ENCODE data around the gene SNCG. TPM values are rescaled to one million over a fixed set of nuclear protein-coding genes. Genes with fewer than 3 reads are reported as not detected.

SNCG gene
- total RNA-seq, 1 experiment from 2014 or later: 7.3 TPM

DNA sequence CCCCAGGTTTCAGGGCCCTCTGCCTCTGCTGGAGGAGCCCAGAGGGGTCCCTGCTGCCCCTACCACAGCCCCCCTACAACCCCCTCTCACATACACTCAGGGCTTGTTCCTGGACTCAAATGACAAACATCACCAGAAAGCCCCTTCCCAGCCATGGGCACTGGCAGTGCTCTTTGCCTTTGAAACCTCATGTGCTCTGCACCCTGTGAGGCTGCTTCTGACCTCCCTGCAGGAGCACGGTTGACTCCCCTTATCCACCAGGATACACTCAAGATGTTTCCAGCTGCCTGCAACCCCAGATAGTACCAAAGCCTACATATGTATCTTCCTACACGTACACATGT, 6.4 kb downstream of the SNCG start:
- POLR2A ChIA-PET: no interaction called here
- Mint-ChIP-seq H3K27ac (ENCODE audit: low read depth, unreplicated experiment) (no peak overlapping the region), H3K4me3 (ENCODE audit: unreplicated experiment) (no peak overlapping the region), H3K27me3 (ENCODE audit: insufficient read depth, unreplicated experiment) (no peaks in the 10 kb centered on the region), H3K36me3 (ENCODE audit: insufficient read depth, unreplicated experiment) (no peaks in the 10 kb centered on the region), H3K4me1 (ENCODE audit: insufficient read depth, unreplicated experiment) (peaks cover 26% of the 10 kb centered on the region), H3K9me3 (ENCODE audit: unreplicated experiment) (no peaks in the 10 kb centered on the region)
- CTCF ChIA-PET: interaction anchor here (5.2 kb wide), 1 partner anchor 25 kb away, joined by 66 read pairs; no protein-coding TSS in a partner anchor
- TF ChIP-seq, protein P1, sequence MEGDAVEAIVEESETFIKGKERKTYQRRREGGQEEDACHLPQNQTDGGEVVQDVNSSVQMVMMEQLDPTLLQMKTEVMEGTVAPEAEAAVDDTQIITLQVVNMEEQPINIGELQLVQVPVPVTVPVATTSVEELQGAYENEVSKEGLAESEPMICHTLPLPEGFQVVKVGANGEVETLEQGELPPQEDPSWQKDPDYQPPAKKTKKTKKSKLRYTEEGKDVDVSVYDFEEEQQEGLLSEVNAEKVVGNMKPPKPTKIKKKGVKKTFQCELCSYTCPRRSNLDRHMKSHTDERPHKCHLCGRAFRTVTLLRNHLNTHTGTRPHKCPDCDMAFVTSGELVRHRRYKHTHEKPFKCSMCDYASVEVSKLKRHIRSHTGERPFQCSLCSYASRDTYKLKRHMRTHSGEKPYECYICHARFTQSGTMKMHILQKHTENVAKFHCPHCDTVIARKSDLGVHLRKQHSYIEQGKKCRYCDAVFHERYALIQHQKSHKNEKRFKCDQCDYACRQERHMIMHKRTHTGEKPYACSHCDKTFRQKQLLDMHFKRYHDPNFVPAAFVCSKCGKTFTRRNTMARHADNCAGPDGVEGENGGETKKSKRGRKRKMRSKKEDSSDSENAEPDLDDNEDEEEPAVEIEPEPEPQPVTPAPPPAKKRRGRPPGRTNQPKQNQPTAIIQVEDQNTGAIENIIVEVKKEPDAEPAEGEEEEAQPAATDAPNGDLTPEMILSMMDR (IDR thresholded peaks at IDR 0.05; ENCODE audit: unreplicated experiment): no peak
- no peak for DNase-seq (ENCODE audit: unreplicated experiment)
- no TSS peak for BruUV-seq (replicated peaks)
- intact Hi-C loops (cut with micrococcal nuclease): loop anchor here (5.0 kb wide), 1 partner anchor 72 kb away; no protein-coding TSS in a partner anchor

DNA sequence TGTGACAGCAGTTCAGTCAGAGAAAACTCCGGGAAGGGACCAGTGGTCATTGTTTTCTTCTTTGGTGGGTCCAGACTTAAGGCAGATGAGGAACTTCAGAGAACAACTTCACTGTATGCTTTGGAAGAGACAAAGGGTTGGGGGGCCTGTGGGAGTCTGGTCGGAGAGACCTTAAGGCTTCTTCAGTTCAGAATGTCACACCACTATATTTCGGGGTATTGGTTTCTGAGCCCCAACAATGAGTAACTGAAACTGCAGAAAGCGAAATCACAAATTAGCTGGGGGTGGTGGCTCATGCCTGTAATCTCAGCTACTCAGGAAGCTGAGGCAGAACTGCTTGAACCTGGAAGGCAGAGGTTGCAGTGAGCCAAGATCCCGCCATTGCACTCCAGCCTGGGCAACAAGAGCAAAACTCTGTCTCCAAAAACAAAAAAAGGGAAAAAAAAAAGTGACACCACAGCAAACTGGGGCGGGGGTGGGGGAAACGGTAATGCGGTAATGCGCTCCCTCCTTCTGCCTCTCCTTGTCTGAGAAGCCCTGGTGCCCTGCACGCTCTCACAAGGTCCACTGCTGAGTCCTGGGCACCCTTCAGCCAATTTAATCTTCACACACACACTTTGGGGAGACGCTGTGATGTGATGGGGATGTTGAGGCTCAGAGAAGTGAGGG, 7.7 kb downstream of the SNCG start:
- ChIA-PET POLR2A (interaction anchor here (0.6 to 5.7 kb wide), 7 partner anchors 8 to 158 kb away, joined by 3 to 98 read pairs (median 3); partner anchors contain the start of genes GLUD1, MMRN2, SHLD2 and SNCG), CTCF (interaction anchor here (0.6 to 5.2 kb wide), 10 partner anchors 8 to 817 kb away, joined by 3 to 66 read pairs (median 4); partner anchors contain the start of genes MMRN2 and SNCG)
- H3K9me3 Mint-ChIP-seq (ENCODE audit: unreplicated experiment): no peaks in the 10 kb centered on the region
- no peaks in the 10 kb centered on the region for H3K36me3 Mint-ChIP-seq (ENCODE audit: insufficient read depth, unreplicated experiment)
- no peaks in the 10 kb centered on the region for H3K27me3 Mint-ChIP-seq (ENCODE audit: insufficient read depth, unreplicated experiment)
- H3K4me1 Mint-ChIP-seq (ENCODE audit: insufficient read depth, unreplicated experiment): peaks cover 36% of the 10 kb centered on the region
- no peak overlapping the region for H3K4me3 Mint-ChIP-seq (ENCODE audit: unreplicated experiment)
- intact Hi-C loops (cut with micrococcal nuclease): loop anchor here (1.0 to 5.0 kb wide), 3 partner anchors 27 to 278 kb away; no protein-coding TSS in a partner anchor
- no peak for DNase-seq (ENCODE audit: unreplicated experiment)
- BruUV-seq (replicated peaks): no TSS peak
- TF ChIP-seq, protein P1 (IDR thresholded peaks at IDR 0.05; ENCODE audit: unreplicated experiment): no peak
- no peak overlapping the region for H3K27ac Mint-ChIP-seq (ENCODE audit: low read depth, unreplicated experiment)

DNA sequence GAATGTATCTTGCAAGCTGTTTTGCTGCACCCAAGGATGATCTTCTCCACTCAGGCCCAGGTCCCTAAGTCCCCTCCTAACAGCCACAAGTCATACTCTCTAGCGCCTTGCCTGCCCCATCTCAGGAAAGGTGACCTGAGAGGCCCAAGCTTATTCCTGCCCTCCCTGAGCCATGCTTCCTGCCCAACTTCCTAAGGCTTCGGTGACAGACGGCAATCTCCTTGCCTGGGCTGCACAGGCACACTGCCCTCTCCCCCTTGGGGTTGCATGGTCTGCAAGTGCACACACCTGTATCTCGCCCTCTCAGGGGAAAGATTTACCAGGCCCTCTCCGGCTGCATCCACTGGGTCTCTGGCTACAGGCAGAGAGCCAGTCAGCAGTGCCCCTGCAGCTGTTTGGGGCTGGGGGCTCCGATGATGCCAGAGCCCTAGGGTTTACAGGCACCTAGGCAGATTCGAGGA, 9.1 kb downstream of the SNCG start:
- ChIA-PET CTCF (interaction anchor here (0.7 to 5.2 kb wide), 6 partner anchors 9 to 118 kb away, joined by 3 to 66 read pairs (median 6); partner anchors contain the start of genes MMRN2 and SNCG), POLR2A (interaction anchor here (1.3 to 5.7 kb wide), 7 partner anchors 9 to 211 kb away, joined by 3 to 98 read pairs (median 42); partner anchors contain the start of genes BMPR1A, GLUD1, SHLD2 and SNCG)
- H3K9me3 Mint-ChIP-seq (ENCODE audit: unreplicated experiment): no peaks in the 10 kb centered on the region
- TF ChIP-seq, protein P1 (IDR thresholded peaks at IDR 0.05; ENCODE audit: unreplicated experiment): no peak
- peaks cover 48% of the 10 kb centered on the region for H3K4me1 Mint-ChIP-seq (ENCODE audit: insufficient read depth, unreplicated experiment)
- H3K4me3 Mint-ChIP-seq (ENCODE audit: unreplicated experiment): peak overlapping the region; percentile 77
- no peaks in the 10 kb centered on the region for H3K27me3 Mint-ChIP-seq (ENCODE audit: insufficient read depth, unreplicated experiment)
- H3K27ac Mint-ChIP-seq (ENCODE audit: low read depth, unreplicated experiment): no peak overlapping the region
- BruUV-seq (replicated peaks): no TSS peak
- intact Hi-C loops (cut with micrococcal nuclease): loop anchor here (2.0 to 5.0 kb wide), 2 partner anchors 29 to 70 kb away; no protein-coding TSS in a partner anchor
- DNase-seq (ENCODE audit: unreplicated experiment): peak; percentile 24
- peaks cover 5% of the 10 kb centered on the region for H3K36me3 Mint-ChIP-seq (ENCODE audit: insufficient read depth, unreplicated experiment)

Data from MCF 10A (cell line).